SK-N-SH treated with all-trans-retinoic acid at 6 μM for 48 hours (cell line): ENCODE results near the gene EXOC1.

Source experiments
- ATAC-seq: fragments of 200-7000 bp; cut with Tn5 transposase; 3 replicates; pipeline ENCODE4 v1.9.1; 2020; ENCODE audit warnings: mild to moderate bottlenecking, moderate library complexity
- ARNTL ChIP-seq: fragments of 450-650 bp; formaldehyde crosslinking; IDR thresholded peaks from 2 replicates; pipeline ENCODE4 v1.5.0; 2020; ENCODE audit warnings: low read depth, mild to moderate bottlenecking, moderate library complexity, borderline replicate concordance
- BACH2 ChIP-seq: fragments of 250-450 bp; sonication (Bioruptor Pico); IDR thresholded peaks from 2 replicates; pipeline ENCODE4 v1.9.0; 2021; ENCODE audit warnings: mild to moderate bottlenecking, borderline replicate concordance
- CSDC2 ChIP-seq: fragments of 250-450 bp; sonication (Bioruptor Pico); IDR thresholded peaks from 2 replicates; pipeline ENCODE4 v1.5.0; 2020; ENCODE audit warnings: mild to moderate bottlenecking, moderate library complexity
- ESRRG ChIP-seq: fragments of 250-450 bp; sonication (Bioruptor Pico); IDR thresholded peaks from 2 replicates; pipeline ENCODE4 v1.6.1; 2021; ENCODE audit warnings: mild to moderate bottlenecking
- GLIS3 ChIP-seq: fragments of 250-450 bp; sonication (Bioruptor Pico); IDR thresholded peaks from 2 replicates; pipeline ENCODE4 v1.5.0; 2020; ENCODE audit warnings: mild to moderate bottlenecking, moderate library complexity
- ISL1 ChIP-seq: fragments of 250-450 bp; sonication (Bioruptor Pico); IDR thresholded peaks from 2 replicates; pipeline ENCODE4 v2.1.2; 2022; ENCODE audit warnings: mild to moderate bottlenecking, moderate library complexity
- OSR1 ChIP-seq: fragments of 250-450 bp; sonication (Bioruptor Pico); IDR thresholded peaks from 2 replicates; pipeline ENCODE4 v1.8.0; 2022; ENCODE audit warnings: moderate library complexity, mild to moderate bottlenecking, inconsistent platforms
- PPARA ChIP-seq: fragments of 250-450 bp; sonication (Bioruptor Pico); IDR thresholded peaks from 2 replicates; pipeline ENCODE4 v1.5.0; 2020; ENCODE audit warnings: mild to moderate bottlenecking, borderline replicate concordance
- RARB ChIP-seq: fragments of 250-450 bp; sonication (Bioruptor Pico); IDR thresholded peaks from 2 replicates; pipeline ENCODE4 v1.8.0; 2021; ENCODE audit warnings: mild to moderate bottlenecking, moderate library complexity
- TCF4 ChIP-seq: fragments of 250-450 bp; sonication (Bioruptor Pico); IDR thresholded peaks from 2 replicates; pipeline ENCODE4 v1.8.0; 2021; ENCODE audit warnings: mild to moderate bottlenecking, moderate library complexity, borderline replicate concordance
- TOX ChIP-seq: fragments of 250-450 bp; sonication (Bioruptor Pico); IDR thresholded peaks from 2 replicates; pipeline ENCODE4 v1.8.0; 2021; ENCODE audit warnings: mild to moderate bottlenecking, moderate library complexity, borderline replicate concordance
- ZC3H10 ChIP-seq: fragments of 250-450 bp; sonication (Bioruptor Pico); IDR thresholded peaks from 2 replicates; pipeline ENCODE4 v1.5.1; 2021; ENCODE audit warnings: mild to moderate bottlenecking, moderate library complexity
- ZFP3 ChIP-seq: fragments of 250-450 bp; sonication (Bioruptor Pico); IDR thresholded peaks from 2 replicates; pipeline ENCODE4 v1.5.0; 2020; ENCODE audit warnings: mild to moderate bottlenecking, moderate library complexity
- ZFP30 ChIP-seq: fragments of 450-650 bp; formaldehyde crosslinking; IDR thresholded peaks from 2 replicates; pipeline ENCODE4 v1.5.0; 2022; ENCODE audit warnings: mild to moderate bottlenecking, moderate library complexity
- ZNF565 ChIP-seq: fragments of 450-650 bp; formaldehyde crosslinking; conservative IDR thresholded peaks from 2 replicates; pipeline ENCODE4 v1.5.0; 2020; ENCODE audit warnings: low read depth, mild to moderate bottlenecking, moderate library complexity
- ZNF70 ChIP-seq: fragments of 450-650 bp; formaldehyde crosslinking; IDR thresholded peaks from 2 replicates; pipeline ENCODE4 v1.5.0; 2020; ENCODE audit warnings: mild to moderate bottlenecking, moderate library complexity
- ZNF8 ChIP-seq: fragments of 450-650 bp; formaldehyde crosslinking; IDR thresholded peaks from 2 replicates; pipeline ENCODE4 v1.5.0; 2020; ENCODE audit warnings: mild to moderate bottlenecking, moderate library complexity
- TF ChIP-seq, protein P1 (sequence below): fragments of 250-450 bp; sonication (Bioruptor Pico); IDR thresholded peaks from 2 replicates; pipeline ENCODE4 v1.5.0; 2020; ENCODE audit warnings: mild to moderate bottlenecking, moderate library complexity
- TF ChIP-seq, protein P2 (sequence below): fragments of 250-450 bp; sonication (Bioruptor Pico); IDR thresholded peaks from 2 replicates; pipeline ENCODE4 v1.8.0; 2020; ENCODE audit warnings: mild to moderate bottlenecking, moderate library complexity, borderline replicate concordance
- TF ChIP-seq, protein P3 (sequence below): fragments of 250-450 bp; sonication (Bioruptor Pico); IDR thresholded peaks from 2 replicates; pipeline ENCODE4 v1.8.0; 2021; ENCODE audit warnings: low read depth, mild to moderate bottlenecking, moderate library complexity, borderline replicate concordance
- TF ChIP-seq, protein P4 (sequence below): fragments of 250-450 bp; sonication (Bioruptor Pico); IDR thresholded peaks from 2 replicates; pipeline ENCODE4 v1.5.1; 2021; ENCODE audit warnings: mild to moderate bottlenecking, moderate library complexity

The EXOC1 gene

DNA sequence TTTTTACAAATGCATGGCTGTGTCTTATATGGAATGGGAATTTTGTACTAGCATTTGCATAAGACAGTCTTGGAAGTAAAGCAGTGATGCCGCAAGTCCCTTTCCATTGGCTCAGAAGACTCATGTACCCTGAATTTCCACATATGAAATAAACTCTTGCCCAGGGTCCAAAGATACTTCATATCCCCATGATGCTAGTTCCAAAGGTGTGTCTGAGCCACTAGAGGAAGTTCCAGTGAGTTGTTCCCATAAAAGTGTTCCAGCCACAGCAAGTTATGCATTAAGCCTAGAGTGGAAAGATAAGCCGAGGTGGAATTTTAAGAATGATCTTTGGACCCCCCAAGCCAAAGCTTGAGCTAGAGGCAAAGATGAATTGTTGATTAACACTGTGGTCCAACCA is 86.0 kb downstream of the EXOC1 start:
- no peak for ATAC-seq
- TF ChIP-seq ZNF70 (CRISPR knock-in tag), result no peak
- no peak for TF ChIP-seq ZNF8 (CRISPR knock-in tag)
- no peak for TF ChIP-seq PPARA (CRISPR knock-in tag)

DNA sequence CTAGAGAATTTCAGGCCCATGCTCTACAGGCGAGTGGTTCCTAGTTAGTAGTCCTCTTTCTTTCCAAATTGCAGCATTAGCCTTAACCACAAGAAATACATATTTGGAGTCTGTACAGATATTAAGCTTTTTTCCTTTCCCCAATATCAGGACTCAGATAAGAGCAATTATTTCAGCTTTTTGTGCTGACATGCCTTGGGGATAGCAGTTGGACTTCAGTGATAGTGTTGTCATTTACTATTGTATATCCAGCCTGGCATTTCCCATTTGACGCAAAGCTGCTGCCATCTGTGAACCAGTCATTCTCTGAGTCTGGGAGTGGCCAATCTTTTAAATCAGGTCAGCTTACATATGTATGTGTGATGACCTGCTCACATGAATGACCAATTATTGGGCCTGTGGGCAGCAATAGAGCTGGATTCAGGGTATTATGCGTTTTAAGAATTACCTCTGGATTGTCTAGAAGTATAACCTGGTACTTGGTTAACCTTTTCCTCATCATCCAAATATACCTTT is 88.5 kb downstream of the EXOC1 start:
- TF ChIP-seq ESRRG (CRISPR knock-in tag) (no peak), TOX (CRISPR knock-in tag) (no peak), ISL1 (CRISPR knock-in tag) (no peak), RARB (CRISPR knock-in tag) (no peak), ZC3H10 (CRISPR knock-in tag) (no peak), ZNF8 (CRISPR knock-in tag) (no peak), PPARA (CRISPR knock-in tag) (no peak)
- TF ChIP-seq, protein P1, sequence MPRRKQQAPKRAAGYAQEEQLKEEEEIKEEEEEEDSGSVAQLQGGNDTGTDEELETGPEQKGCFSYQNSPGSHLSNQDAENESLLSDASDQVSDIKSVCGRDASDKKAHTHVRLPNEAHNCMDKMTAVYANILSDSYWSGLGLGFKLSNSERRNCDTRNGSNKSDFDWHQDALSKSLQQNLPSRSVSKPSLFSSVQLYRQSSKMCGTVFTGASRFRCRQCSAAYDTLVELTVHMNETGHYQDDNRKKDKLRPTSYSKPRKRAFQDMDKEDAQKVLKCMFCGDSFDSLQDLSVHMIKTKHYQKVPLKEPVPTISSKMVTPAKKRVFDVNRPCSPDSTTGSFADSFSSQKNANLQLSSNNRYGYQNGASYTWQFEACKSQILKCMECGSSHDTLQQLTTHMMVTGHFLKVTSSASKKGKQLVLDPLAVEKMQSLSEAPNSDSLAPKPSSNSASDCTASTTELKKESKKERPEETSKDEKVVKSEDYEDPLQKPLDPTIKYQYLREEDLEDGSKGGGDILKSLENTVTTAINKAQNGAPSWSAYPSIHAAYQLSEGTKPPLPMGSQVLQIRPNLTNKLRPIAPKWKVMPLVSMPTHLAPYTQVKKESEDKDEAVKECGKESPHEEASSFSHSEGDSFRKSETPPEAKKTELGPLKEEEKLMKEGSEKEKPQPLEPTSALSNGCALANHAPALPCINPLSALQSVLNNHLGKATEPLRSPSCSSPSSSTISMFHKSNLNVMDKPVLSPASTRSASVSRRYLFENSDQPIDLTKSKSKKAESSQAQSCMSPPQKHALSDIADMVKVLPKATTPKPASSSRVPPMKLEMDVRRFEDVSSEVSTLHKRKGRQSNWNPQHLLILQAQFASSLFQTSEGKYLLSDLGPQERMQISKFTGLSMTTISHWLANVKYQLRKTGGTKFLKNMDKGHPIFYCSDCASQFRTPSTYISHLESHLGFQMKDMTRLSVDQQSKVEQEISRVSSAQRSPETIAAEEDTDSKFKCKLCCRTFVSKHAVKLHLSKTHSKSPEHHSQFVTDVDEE (CRISPR knock-in tag), result no peak
- TF ChIP-seq, protein P2, sequence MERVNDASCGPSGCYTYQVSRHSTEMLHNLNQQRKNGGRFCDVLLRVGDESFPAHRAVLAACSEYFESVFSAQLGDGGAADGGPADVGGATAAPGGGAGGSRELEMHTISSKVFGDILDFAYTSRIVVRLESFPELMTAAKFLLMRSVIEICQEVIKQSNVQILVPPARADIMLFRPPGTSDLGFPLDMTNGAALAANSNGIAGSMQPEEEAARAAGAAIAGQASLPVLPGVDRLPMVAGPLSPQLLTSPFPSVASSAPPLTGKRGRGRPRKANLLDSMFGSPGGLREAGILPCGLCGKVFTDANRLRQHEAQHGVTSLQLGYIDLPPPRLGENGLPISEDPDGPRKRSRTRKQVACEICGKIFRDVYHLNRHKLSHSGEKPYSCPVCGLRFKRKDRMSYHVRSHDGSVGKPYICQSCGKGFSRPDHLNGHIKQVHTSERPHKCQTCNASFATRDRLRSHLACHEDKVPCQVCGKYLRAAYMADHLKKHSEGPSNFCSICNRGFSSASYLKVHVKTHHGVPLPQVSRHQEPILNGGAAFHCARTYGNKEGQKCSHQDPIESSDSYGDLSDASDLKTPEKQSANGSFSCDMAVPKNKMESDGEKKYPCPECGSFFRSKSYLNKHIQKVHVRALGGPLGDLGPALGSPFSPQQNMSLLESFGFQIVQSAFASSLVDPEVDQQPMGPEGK (CRISPR knock-in tag), result no peak
- TF ChIP-seq, protein P3, sequence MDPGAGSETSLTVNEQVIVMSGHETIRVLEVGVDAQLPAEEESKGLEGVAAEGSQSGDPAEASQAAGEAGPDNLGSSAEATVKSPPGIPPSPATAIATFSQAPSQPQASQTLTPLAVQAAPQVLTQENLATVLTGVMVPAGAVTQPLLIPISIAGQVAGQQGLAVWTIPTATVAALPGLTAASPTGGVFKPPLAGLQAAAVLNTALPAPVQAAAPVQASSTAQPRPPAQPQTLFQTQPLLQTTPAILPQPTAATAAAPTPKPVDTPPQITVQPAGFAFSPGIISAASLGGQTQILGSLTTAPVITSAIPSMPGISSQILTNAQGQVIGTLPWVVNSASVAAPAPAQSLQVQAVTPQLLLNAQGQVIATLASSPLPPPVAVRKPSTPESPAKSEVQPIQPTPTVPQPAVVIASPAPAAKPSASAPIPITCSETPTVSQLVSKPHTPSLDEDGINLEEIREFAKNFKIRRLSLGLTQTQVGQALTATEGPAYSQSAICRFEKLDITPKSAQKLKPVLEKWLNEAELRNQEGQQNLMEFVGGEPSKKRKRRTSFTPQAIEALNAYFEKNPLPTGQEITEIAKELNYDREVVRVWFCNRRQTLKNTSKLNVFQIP (CRISPR knock-in tag), result no peak
- no peak; the same call in 2 of the 3 replicates for ATAC-seq

DNA sequence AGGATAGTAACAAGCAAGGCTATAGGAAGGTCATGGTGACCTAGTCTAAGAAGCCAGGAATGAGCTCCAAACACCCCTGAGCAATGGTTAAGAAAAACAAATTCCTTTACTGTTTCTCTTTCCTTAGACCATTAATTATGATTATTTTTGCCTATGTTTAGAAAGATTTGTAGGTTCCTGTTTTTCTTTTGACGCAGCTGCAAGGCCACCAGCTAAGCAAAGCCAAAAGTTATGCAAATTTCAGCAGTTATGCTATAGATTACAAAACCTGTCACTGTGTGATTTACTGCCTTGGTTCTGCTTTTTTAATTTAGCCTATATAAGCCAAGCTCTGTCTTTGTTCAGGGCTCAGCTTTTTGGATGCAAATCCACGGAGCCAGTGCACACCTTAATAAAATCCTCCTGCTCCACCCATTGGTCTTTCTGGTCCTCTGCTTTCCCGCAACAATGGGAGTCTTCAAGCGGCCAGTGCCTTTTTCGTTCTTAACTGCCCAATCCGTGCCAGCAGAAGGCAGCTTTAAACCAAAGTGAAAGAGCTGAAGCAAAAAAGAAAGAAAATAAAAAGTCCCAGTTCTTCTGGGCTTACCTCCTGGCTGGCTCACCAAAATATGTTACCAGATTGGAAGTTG is 93.9 kb downstream of the EXOC1 start:
- TF ChIP-seq, protein P3 (CRISPR knock-in tag), result no peak
- no peak for TF ChIP-seq BACH2 (CRISPR knock-in tag)
- no peak for TF ChIP-seq ARNTL (CRISPR knock-in tag)
- TF ChIP-seq CSDC2, result no peak
- TF ChIP-seq PPARA (CRISPR knock-in tag), result no peak
- TF ChIP-seq, protein P2 (CRISPR knock-in tag), result no peak
- TF ChIP-seq ZFP30 (CRISPR knock-in tag), result no peak
- no peak for TF ChIP-seq TOX (CRISPR knock-in tag)
- TF ChIP-seq, protein P4, sequence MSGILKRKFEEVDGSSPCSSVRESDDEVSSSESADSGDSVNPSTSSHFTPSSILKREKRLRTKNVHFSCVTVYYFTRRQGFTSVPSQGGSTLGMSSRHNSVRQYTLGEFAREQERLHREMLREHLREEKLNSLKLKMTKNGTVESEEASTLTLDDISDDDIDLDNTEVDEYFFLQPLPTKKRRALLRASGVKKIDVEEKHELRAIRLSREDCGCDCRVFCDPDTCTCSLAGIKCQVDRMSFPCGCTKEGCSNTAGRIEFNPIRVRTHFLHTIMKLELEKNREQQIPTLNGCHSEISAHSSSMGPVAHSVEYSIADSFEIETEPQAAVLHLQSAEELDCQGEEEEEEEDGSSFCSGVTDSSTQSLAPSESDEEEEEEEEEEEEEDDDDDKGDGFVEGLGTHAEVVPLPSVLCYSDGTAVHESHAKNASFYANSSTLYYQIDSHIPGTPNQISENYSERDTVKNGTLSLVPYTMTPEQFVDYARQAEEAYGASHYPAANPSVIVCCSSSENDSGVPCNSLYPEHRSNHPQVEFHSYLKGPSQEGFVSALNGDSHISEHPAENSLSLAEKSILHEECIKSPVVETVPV (CRISPR knock-in tag), result no peak
- TF ChIP-seq ZNF565, result no peak
- no peak for TF ChIP-seq OSR1 (CRISPR knock-in tag)
- TF ChIP-seq ESRRG (CRISPR knock-in tag), result no peak
- no peak for TF ChIP-seq TCF4 (CRISPR knock-in tag)
- TF ChIP-seq, protein P1 (CRISPR knock-in tag), result no peak
- TF ChIP-seq ZFP3 (CRISPR knock-in tag), result no peak
- TF ChIP-seq ZNF8 (CRISPR knock-in tag), result no peak
- TF ChIP-seq ZNF70 (CRISPR knock-in tag), result no peak
- no peak for TF ChIP-seq GLIS3 (CRISPR knock-in tag)
- ATAC-seq, result no peak
